ENCODE results near the gene GPN1. TPM values are rescaled to one million over a fixed set of nuclear protein-coding genes. Genes with fewer than 3 reads are reported as not detected.

GPN1 gene
- total and polyA plus RNA-seq, 2 experiments from 2014 or later = 23.7 to 40.3 TPM

DNA sequence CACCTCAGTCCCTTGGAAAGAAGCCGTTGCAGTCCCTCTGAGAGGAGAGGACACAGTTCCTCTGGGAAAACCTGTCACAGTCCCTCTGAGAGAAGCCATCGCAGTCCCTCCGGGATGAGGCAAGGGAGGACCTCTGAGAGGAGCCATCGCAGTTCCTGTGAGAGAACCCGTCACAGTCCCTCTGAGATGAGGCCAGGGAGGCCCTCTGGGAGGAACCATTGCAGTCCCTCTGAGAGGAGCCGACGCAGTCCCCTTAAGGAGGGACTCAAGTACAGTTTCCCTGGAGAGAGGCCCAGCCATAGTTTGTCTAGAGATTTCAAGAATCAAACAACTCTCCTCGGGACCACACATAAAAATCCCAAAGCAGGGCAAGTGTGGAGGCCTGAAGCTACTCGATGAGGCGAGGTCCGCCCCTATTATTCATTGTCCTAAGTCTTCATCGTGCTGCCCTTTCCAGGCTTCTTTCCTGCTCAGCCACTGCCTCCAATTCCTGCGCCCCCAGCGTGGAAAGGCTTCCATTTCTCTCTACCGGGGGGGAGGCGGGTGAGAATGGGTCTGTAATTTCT lies 46.6 kb upstream of the GPN1 start:
- Mint-ChIP-seq H3K27ac (peak overlapping the region; percentile 88; the same call in 1 of the 2 replicates), H3K27me3 (ENCODE audit: insufficient read depth, low read depth, poor library complexity) (peaks cover 19% of the 10 kb centered on the region), H3K4me3 (peak overlapping the region; percentile 95), H3K36me3 (ENCODE audit: low read depth) (no peaks in the 10 kb centered on the region; the same call in 1 of the 3 replicates), H3K9me3 (peaks cover 27% of the 10 kb centered on the region), H3K4me1 (peaks cover 16% of the 10 kb centered on the region)
- TF ChIP-seq NANOG (IDR thresholded peaks at IDR 0.05; ENCODE audit: borderline replicate concordance) (no peak), EZH2 (IDR thresholded peaks at IDR 0.05; ENCODE audit: low read depth, unreplicated experiment) (no peak)
- H3K27ac ChIP-seq (ENCODE audit: low read depth) = peak overlapping the region; percentile 68; the same call in 1 of the 2 replicates
- H3F3A ChIP-seq (replicated peaks; ENCODE audit: low read depth) = no peaks in the 10 kb centered on the region
- DNase-seq (ENCODE audit: low spot score) (peak; percentile 24), ATAC-seq (peak; percentile 16)
- H3K4me2 ChIP-seq = peak overlapping the region; percentile 77
- peaks cover 21% of the 10 kb centered on the region for H4K20me1 ChIP-seq (replicated peaks; ENCODE audit: insufficient read depth)
- peak overlapping the region; percentile 93 for H3K4me3 ChIP-seq
- H3K79me2 ChIP-seq (replicated peaks; ENCODE audit: insufficient read depth) = peaks cover 42% of the 10 kb centered on the region
- peak overlapping the region; percentile 93 for H2AFZ ChIP-seq
- H3K4me1 ChIP-seq (ENCODE audit: insufficient read depth) = peaks cover 7% of the 10 kb centered on the region; the same call in 1 of the 2 replicates
- peaks cover 8% of the 10 kb centered on the region; the same call in 1 of the 2 replicates for H3K9me2 ChIP-seq (ENCODE audit: insufficient read depth)
- H3K36me3 ChIP-seq (ENCODE audit: insufficient read depth) = no peaks in the 10 kb centered on the region
- no peaks in the 10 kb centered on the region for H3K27me3 ChIP-seq (ENCODE audit: insufficient read depth)

DNA sequence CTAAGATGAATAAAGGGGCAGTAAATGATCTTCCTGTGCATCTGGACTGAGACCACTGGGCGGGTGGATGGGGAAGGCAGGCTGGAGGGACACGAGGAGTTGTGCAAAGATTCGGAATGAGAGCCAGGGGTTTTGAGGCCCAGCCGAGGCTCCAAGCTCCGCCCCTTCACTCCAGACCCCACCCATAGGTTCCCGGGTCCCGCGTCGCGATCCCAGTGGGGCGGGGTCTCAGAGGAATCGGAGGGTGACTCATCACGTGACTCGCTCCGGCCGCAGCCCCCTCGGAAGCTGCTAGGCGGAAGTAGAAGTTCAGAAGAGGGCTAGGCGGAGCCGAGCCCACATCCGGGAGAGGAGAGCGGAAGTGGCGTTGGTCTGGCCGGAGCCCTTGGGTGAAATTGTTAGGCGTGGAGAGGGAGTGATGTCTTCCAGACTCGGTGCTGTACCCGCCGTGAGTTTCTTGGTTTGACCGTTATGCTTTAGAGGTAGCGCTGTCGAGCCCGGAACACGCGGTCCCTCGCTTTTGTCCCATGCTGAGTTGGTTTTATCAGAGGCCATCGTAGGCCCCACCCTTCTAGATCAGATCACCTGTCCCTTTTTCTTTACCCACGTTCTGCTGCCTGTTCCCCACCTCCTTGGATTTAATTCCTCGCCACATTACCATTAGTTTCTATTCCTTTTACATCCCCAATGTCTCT lies 46.0 kb upstream of the GPN1 start, which contains the start of gene ZNF512:
TSS of gene ZNF512 (plus strand) at position 348 of the 695 bp plus-strand sequence. CDS start at position 419, 71 bp downstream.
- peaks cover under 1% of the 10 kb centered on the region; the same call in 2 of the 3 replicates for H3K36me3 Mint-ChIP-seq (ENCODE audit: low read depth)

DNA sequence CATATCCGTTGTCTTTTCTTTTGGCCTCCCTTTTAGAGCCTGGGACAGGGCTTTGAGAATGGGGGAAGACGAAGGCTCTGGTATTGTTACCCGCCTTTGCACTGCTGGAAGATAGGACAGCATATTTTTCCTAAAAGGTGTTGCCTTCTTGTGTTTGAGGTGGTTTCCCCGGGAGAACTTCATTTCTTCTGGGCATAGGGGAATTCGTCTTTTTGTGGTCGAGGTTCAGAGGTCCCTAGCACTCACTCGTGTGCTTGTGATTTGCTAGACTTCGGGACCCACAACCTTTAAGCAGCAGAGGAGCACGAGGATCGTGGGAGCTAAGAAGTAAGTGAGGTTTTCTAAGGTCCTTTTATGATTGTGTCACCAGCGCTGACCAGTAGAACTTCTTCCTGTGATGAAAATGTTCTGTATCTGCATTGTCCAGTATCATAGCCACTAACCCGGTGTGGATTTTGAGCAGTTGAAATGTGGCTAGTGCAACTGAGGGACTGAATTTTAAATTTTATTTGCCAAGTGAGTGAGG lies 45.4 kb upstream of the GPN1 start:
- ATAC-seq = peak; percentile 9; the same call in 2 of the 3 replicates
- Histone ChIP-seq H3K36me3 (ENCODE audit: insufficient read depth) (no peaks in the 10 kb centered on the region), H3K27ac (ENCODE audit: low read depth) (no peak overlapping the region), H3K9me2 (ENCODE audit: insufficient read depth) (peaks cover 8% of the 10 kb centered on the region; the same call in 1 of the 2 replicates), H3F3A (replicated peaks; ENCODE audit: low read depth) (no peaks in the 10 kb centered on the region), H2AFZ (peak overlapping the region; percentile 72), H3K79me2 (replicated peaks; ENCODE audit: insufficient read depth) (peaks cover 55% of the 10 kb centered on the region), H4K20me1 (replicated peaks; ENCODE audit: insufficient read depth) (peaks cover 21% of the 10 kb centered on the region), H3K27me3 (ENCODE audit: insufficient read depth) (no peaks in the 10 kb centered on the region), H3K4me3 (peak overlapping the region; percentile 93), H3K4me2 (peak overlapping the region; percentile 93), H3K4me1 (ENCODE audit: insufficient read depth) (peaks cover 7% of the 10 kb centered on the region; the same call in 1 of the 2 replicates)
- peaks cover 18% of the 10 kb centered on the region for H3K27me3 Mint-ChIP-seq (ENCODE audit: insufficient read depth, low read depth, poor library complexity)
- H3K4me1 Mint-ChIP-seq = peaks cover 16% of the 10 kb centered on the region
- no peak for TF ChIP-seq ZNF114 (CRISPR knock-in tag; IDR thresholded peaks at IDR 0.05)
- TF ChIP-seq ZNF331 (CRISPR knock-in tag; IDR thresholded peaks at IDR 0.05; ENCODE audit: low read depth) = no peak
- no peak for TF ChIP-seq STAT1 (IDR thresholded peaks at IDR 0.05; ENCODE audit: unreplicated experiment)
- peak overlapping the region; percentile 95 for H3K4me3 Mint-ChIP-seq
- H3K9me3 Mint-ChIP-seq = peaks cover 20% of the 10 kb centered on the region
- H3K36me3 Mint-ChIP-seq (ENCODE audit: low read depth) = peaks cover 4% of the 10 kb centered on the region; the same call in 1 of the 3 replicates
- H3K27ac Mint-ChIP-seq = peak overlapping the region; percentile 88
- DNase-seq (ENCODE audit: low spot score) = peak; percentile 3

More for the DNA sequence above, 46.0 kb upstream of the GPN1 start, which contains the start of gene ZNF512:
- peak within 1 kb of the TSS; percentile 68; the same call in 1 of the 2 replicates for H3K27ac ChIP-seq (ENCODE audit: low read depth)
- peaks cover 48% of the 10 kb centered on the region for H3K79me2 ChIP-seq (replicated peaks; ENCODE audit: insufficient read depth)
- H4K20me1 ChIP-seq (replicated peaks; ENCODE audit: insufficient read depth) = peaks cover 21% of the 10 kb centered on the region
- peak within 1 kb of the TSS; percentile 95 for H3K4me3 Mint-ChIP-seq
- H3K9me2 ChIP-seq (ENCODE audit: insufficient read depth) = peaks cover 8% of the 10 kb centered on the region; the same call in 1 of the 2 replicates
- H3K4me1 ChIP-seq (ENCODE audit: insufficient read depth) = peaks cover 7% of the 10 kb centered on the region; the same call in 1 of the 2 replicates
- no peaks in the 10 kb centered on the region for H3K27me3 ChIP-seq (ENCODE audit: insufficient read depth)
- H3K27me3 Mint-ChIP-seq (ENCODE audit: insufficient read depth, low read depth, poor library complexity) = peaks cover 18% of the 10 kb centered on the region
- TF ChIP-seq NANOG (IDR thresholded peaks at IDR 0.05; ENCODE audit: borderline replicate concordance) = 0 out of 2 replicates have a peak, but pooled peaks have one; percentile 13
- TF ChIP-seq ZNF331 (CRISPR knock-in tag; IDR thresholded peaks at IDR 0.05; ENCODE audit: low read depth) = no peak
- no peak for TF ChIP-seq EZH2phosphoT487 (IDR thresholded peaks at IDR 0.05; ENCODE audit: unreplicated experiment)
- peak; percentile 87 for TF ChIP-seq POLR2AphosphoS5 (IDR thresholded peaks at IDR 0.05; ENCODE audit: low read depth)
- H3K4me1 Mint-ChIP-seq = peaks cover 16% of the 10 kb centered on the region
- peaks cover 21% of the 10 kb centered on the region for H3K9me3 Mint-ChIP-seq
- H3F3A ChIP-seq (replicated peaks; ENCODE audit: low read depth) = no peaks in the 10 kb centered on the region
- H2AFZ ChIP-seq = peak within 1 kb of the TSS; percentile 93
- peak within 1 kb of the TSS; percentile 88 for H3K27ac Mint-ChIP-seq
- H3K4me2 ChIP-seq = peak within 1 kb of the TSS; percentile 93
- peak within 1 kb of the TSS; percentile 93 for H3K4me3 ChIP-seq
- DNase-seq (ENCODE audit: low spot score) (peak; percentile 99), ATAC-seq (peak; percentile 99)
- no peaks in the 10 kb centered on the region for H3K36me3 ChIP-seq (ENCODE audit: insufficient read depth)

Measured in GM23338 (cell line).